PFSK-1 (cell line): ENCODE results near the gene AAK1.

ENCODE experiments used
- POLR2AphosphoS5 ChIP-seq: IDR thresholded peaks from 2 replicates; pipeline ENCODE4 v1.6.1; 2012; ENCODE audit warnings: low read depth, mild to moderate bottlenecking, control low read depth, low read length, moderate library complexity
- SIN3A ChIP-seq: IDR thresholded peaks from 2 replicates; pipeline ENCODE4 v1.6.1; 2012; ENCODE audit warnings: mild to moderate bottlenecking, low read length, moderate library complexity, borderline replicate concordance; ENCODE audit not compliant: insufficient read depth
- TAF1 ChIP-seq: IDR thresholded peaks from 2 replicates; pipeline ENCODE4 v1.6.1; 2012; ENCODE audit warnings: low read length, control low read depth, borderline replicate concordance; ENCODE audit not compliant: insufficient read depth
- TF ChIP-seq, protein P1 (sequence below), 2 experiments: IDR thresholded peaks; 2 replicates each; pipeline versions ENCODE4 v1.6.1 to v1.8.0; 2011 to 2012; ENCODE audit warnings: low read depth in 2 of 2, low read length in 2 of 2, control low read depth in 1 of 2, inconsistent platforms in 1 of 2, mild to moderate bottlenecking in 1 of 2, moderate library complexity in 1 of 2; ENCODE audit not compliant: insufficient read depth in 1 of 2

GRCh38 chr2:69514406-69514805 is 129.1 kb downstream of the AAK1 start:
- no peak for TF ChIP-seq POLR2AphosphoS5
- TF ChIP-seq, protein P1, sequence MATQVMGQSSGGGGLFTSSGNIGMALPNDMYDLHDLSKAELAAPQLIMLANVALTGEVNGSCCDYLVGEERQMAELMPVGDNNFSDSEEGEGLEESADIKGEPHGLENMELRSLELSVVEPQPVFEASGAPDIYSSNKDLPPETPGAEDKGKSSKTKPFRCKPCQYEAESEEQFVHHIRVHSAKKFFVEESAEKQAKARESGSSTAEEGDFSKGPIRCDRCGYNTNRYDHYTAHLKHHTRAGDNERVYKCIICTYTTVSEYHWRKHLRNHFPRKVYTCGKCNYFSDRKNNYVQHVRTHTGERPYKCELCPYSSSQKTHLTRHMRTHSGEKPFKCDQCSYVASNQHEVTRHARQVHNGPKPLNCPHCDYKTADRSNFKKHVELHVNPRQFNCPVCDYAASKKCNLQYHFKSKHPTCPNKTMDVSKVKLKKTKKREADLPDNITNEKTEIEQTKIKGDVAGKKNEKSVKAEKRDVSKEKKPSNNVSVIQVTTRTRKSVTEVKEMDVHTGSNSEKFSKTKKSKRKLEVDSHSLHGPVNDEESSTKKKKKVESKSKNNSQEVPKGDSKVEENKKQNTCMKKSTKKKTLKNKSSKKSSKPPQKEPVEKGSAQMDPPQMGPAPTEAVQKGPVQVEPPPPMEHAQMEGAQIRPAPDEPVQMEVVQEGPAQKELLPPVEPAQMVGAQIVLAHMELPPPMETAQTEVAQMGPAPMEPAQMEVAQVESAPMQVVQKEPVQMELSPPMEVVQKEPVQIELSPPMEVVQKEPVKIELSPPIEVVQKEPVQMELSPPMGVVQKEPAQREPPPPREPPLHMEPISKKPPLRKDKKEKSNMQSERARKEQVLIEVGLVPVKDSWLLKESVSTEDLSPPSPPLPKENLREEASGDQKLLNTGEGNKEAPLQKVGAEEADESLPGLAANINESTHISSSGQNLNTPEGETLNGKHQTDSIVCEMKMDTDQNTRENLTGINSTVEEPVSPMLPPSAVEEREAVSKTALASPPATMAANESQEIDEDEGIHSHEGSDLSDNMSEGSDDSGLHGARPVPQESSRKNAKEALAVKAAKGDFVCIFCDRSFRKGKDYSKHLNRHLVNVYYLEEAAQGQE (IDR thresholded peaks at IDR 0.05; ENCODE audit: insufficient read depth in 1 of 2, low read depth in 2 of 2, low read length in 2 of 2): no peak
- TF ChIP-seq TAF1: no peak
- no peak for TF ChIP-seq SIN3A
